Mesendoderm (in vitro differentiated cells): ENCODE results near the gene RFX1.
A peak's percentile ranks its signal among the peaks of the same experiment; 100 is the strongest.

Experiments used
- DNase-seq: peaks from one replicate; pipeline ENCODE4 v3.0.0; 2013
- H2AK5ac ChIP-seq: 2 replicates; pipeline ENCODE4 v1.6.1; 2013; ENCODE audit warnings: low read length, inconsistent platforms
- H2BK120ac ChIP-seq: 2 replicates; pipeline ENCODE4 v1.6.1; 2013; ENCODE audit warnings: low read depth, mild to moderate bottlenecking, low read length, moderate library complexity, mixed read lengths
- H2BK15ac ChIP-seq: replicated peaks from 2 replicates; pipeline ENCODE4 v1.6.1; 2013; ENCODE audit warnings: low read depth, mild to moderate bottlenecking, moderate library complexity
- H2BK5ac ChIP-seq: 2 replicates; pipeline ENCODE4 v1.6.1; 2013; ENCODE audit warnings: low read length, inconsistent platforms
- H3K18ac ChIP-seq: 2 replicates; pipeline ENCODE4 v1.6.1; 2013; ENCODE audit warnings: mild to moderate bottlenecking, low read length, mixed read lengths
- H3K23ac ChIP-seq: one replicate; pipeline ENCODE4 v1.6.1; 2013; ENCODE audit warnings: low read length
- H3K27ac ChIP-seq: 2 replicates; pipeline ENCODE4 v1.5.1; 2013; ENCODE audit warnings: low read depth, mild to moderate bottlenecking, inconsistent platforms, low read length, moderate library complexity
- H3K27me3 ChIP-seq: 2 replicates; pipeline ENCODE4 v1.6.1; 2013; ENCODE audit warnings: low read length, control low read depth, mild to moderate bottlenecking, inconsistent platforms; ENCODE audit not compliant: insufficient read depth, poor library complexity
- H3K36me3 ChIP-seq: 2 replicates; pipeline ENCODE4 v1.6.1; 2013; ENCODE audit warnings: low read length, inconsistent platforms; ENCODE audit not compliant: control insufficient read depth, insufficient read depth
- H3K4ac ChIP-seq: one replicate; pipeline ENCODE4 v1.6.1; 2013; ENCODE audit warnings: low read depth, mild to moderate bottlenecking, low read length, moderate library complexity
- H3K4me1 ChIP-seq: 2 replicates; pipeline ENCODE4 v1.6.1; 2013; ENCODE audit warnings: low read depth, low read length, inconsistent platforms; ENCODE audit not compliant: control insufficient read depth
- H3K4me2 ChIP-seq: 2 replicates; pipeline ENCODE4 v1.6.1; 2013; ENCODE audit warnings: low read length
- H3K4me3 ChIP-seq: 2 replicates; pipeline ENCODE4 v1.5.1; 2013; ENCODE audit warnings: mild to moderate bottlenecking, low read length
- H3K56ac ChIP-seq: one replicate; pipeline ENCODE4 v1.6.1; 2013; ENCODE audit warnings: low read length
- H3K79me1 ChIP-seq: 2 replicates; pipeline ENCODE4 v1.6.1; 2013; ENCODE audit warnings: low read length, inconsistent platforms
- H3K79me2 ChIP-seq: 2 replicates; pipeline ENCODE4 v1.6.1; 2013; ENCODE audit warnings: mild to moderate bottlenecking, low read length; ENCODE audit not compliant: control insufficient read depth, insufficient read depth
- H3K9ac ChIP-seq: 2 replicates; pipeline ENCODE4 v1.6.1; 2013; ENCODE audit warnings: low read length, inconsistent platforms
- H4K5ac ChIP-seq: one replicate; pipeline ENCODE4 v1.6.1; 2013; ENCODE audit warnings: low read length
- H4K8ac ChIP-seq: one replicate; pipeline ENCODE4 v1.6.1; 2013; ENCODE audit warnings: low read depth, mild to moderate bottlenecking, control low read depth, low read length, moderate library complexity
- WGBS: extraction: QIAGEN DNeasy Blood & Tissue Kit; methylation state at CpG from one replicate; pipeline ENCODE4 v1.1.7; 2013; ENCODE audit warnings: low lambda C conversion rate, missing lambda C conversion rate; ENCODE audit not compliant: insufficient coverage; ENCODE audit errors: extremely low coverage; 5-methylcytosine and 5-hydroxymethylcytosine counted together

The RFX1 gene

GRCh38 chr19:13959962-13960862 lies 45.9 kb downstream of the RFX1 start:
- DNase-seq = peak; percentile 59
- no CpG with 5 or more reads among the region's 27 CpGs for WGBS

DNA sequence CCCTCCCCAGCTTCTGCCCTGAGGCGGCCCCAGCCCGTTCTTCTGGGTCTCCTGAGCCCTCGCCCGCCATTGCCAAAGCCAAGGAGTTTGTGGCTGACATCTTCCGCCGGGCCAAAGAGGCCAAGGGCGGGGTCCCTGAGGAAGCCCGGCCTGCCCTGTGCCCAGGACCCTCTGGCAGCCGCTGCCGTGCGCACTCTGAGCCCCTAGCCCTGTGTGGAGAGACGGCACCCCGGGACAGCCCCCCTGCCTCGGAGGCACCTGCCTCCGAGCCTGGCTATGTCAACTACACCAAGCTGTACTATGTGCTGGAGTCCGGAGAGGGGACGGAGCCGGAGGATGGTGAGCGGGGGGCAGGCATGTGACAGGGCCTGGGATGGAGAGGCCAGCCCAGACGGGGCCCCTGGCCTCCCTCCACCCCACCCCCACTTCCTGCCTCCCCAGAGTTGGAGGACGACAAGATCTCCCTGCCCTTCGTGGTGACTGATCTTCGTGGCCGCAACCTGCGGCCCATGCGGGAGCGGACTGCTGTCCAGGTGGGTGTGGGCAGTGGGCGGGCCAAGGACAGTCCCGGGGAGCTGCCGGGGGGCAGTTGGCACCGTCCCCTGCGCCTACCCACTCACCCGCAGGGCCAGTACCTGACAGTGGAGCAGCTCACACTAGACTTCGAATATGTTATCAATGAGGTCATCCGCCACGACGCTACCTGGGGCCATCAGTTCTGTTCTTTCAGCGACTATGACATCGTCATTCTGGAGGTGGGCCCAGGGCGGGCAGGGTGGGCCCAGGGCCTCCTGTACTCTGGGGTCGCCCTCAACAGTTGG lies 46.8 kb downstream of the RFX1 start:
- Histone ChIP-seq H2BK5ac (no peak overlapping the region), H3K27ac (no peak overlapping the region), H3K4me1 (no peaks in the 10 kb centered on the region), H2AK5ac (no peak overlapping the region), H4K8ac (no peak overlapping the region), H3K79me1 (peaks cover 3% of the 10 kb centered on the region), H3K23ac (no peak overlapping the region), H2BK120ac (no peak overlapping the region), H2BK15ac (no peak overlapping the region), H4K5ac (no peak overlapping the region), H3K9ac (no peak overlapping the region), H3K4me3 (no peak overlapping the region), H3K4ac (no peak overlapping the region), H3K18ac (no peak overlapping the region), H3K36me3 (peaks cover 7% of the 10 kb centered on the region), H3K4me2 (no peak overlapping the region), H3K79me2 (peaks cover 2% of the 10 kb centered on the region), H3K56ac (no peak overlapping the region), H3K27me3 (no peaks in the 10 kb centered on the region)
- peak; percentile 33 for DNase-seq
- no CpG with 5 or more reads among the region's 41 CpGs for WGBS

More at GRCh38 chr19:13959962-13960862, 45.9 kb downstream of the RFX1 start:
- Histone ChIP-seq H3K79me2 (no peaks in the 10 kb centered on the region), H2AK5ac (no peak overlapping the region), H3K23ac (no peak overlapping the region), H3K27ac (no peak overlapping the region), H4K8ac (no peak overlapping the region), H3K4me1 (no peaks in the 10 kb centered on the region), H2BK5ac (no peak overlapping the region), H3K4me3 (no peak overlapping the region), H2BK120ac (no peak overlapping the region), H3K79me1 (no peaks in the 10 kb centered on the region), H4K5ac (no peak overlapping the region), H3K18ac (no peak overlapping the region), H3K36me3 (peaks cover 5% of the 10 kb centered on the region), H3K4me2 (no peak overlapping the region), H3K56ac (no peak overlapping the region), H3K9ac (no peak overlapping the region), H3K4ac (no peak overlapping the region), H3K27me3 (no peaks in the 10 kb centered on the region), H2BK15ac (no peak overlapping the region)

- no CpG with 5 or more reads among the region's 12 CpGs for WGBS
- H2BK5ac ChIP-seq = no peak overlapping the region
- peaks cover 3% of the 10 kb centered on the region for H3K4me1 ChIP-seq
- H3K36me3 ChIP-seq = peaks cover 7% of the 10 kb centered on the region
- no peak overlapping the region for H3K56ac ChIP-seq
- no peaks in the 10 kb centered on the region for H3K27me3 ChIP-seq
- no peak overlapping the region for H2AK5ac ChIP-seq
- H2BK120ac ChIP-seq = no peak overlapping the region
- no peak for DNase-seq
- no peak overlapping the region for H4K8ac ChIP-seq
- H3K9ac ChIP-seq = no peak overlapping the region
- H3K4me3 ChIP-seq = no peak overlapping the region
- no peak overlapping the region for H2BK15ac ChIP-seq
- peaks cover 13% of the 10 kb centered on the region for H3K79me2 ChIP-seq
- H3K18ac ChIP-seq = no peak overlapping the region
- no peak overlapping the region for H3K4me2 ChIP-seq
- no peak overlapping the region for H3K27ac ChIP-seq
- peaks cover 14% of the 10 kb centered on the region for H3K79me1 ChIP-seq
- H3K4ac ChIP-seq = no peak overlapping the region
- no peak overlapping the region for H4K5ac ChIP-seq
- no peak overlapping the region for H3K23ac ChIP-seq
Observed at GRCh38 chr19:13958043-13958442, 48.1 kb downstream of the RFX1 start.

GRCh38 chr19:13957051-13957450 lies 49.1 kb downstream of the RFX1 start:
- Histone ChIP-seq H4K8ac (no peak overlapping the region), H3K9ac (no peak overlapping the region), H3K79me2 (peaks cover 16% of the 10 kb centered on the region), H2BK120ac (no peak overlapping the region), H3K79me1 (peaks cover 14% of the 10 kb centered on the region), H3K27ac (no peak overlapping the region), H2AK5ac (no peak overlapping the region), H2BK15ac (no peak overlapping the region), H3K4me3 (no peak overlapping the region), H3K4me2 (no peak overlapping the region), H3K4me1 (peaks cover 3% of the 10 kb centered on the region), H3K4ac (no peak overlapping the region), H2BK5ac (no peak overlapping the region), H3K27me3 (no peaks in the 10 kb centered on the region), H3K23ac (no peak overlapping the region), H3K56ac (no peak overlapping the region), H3K36me3 (peaks cover 7% of the 10 kb centered on the region), H4K5ac (no peak overlapping the region), H3K18ac (no peak overlapping the region)
- DNase-seq = no peak
- no CpG with 5 or more reads among the region's 8 CpGs for WGBS

DNA sequence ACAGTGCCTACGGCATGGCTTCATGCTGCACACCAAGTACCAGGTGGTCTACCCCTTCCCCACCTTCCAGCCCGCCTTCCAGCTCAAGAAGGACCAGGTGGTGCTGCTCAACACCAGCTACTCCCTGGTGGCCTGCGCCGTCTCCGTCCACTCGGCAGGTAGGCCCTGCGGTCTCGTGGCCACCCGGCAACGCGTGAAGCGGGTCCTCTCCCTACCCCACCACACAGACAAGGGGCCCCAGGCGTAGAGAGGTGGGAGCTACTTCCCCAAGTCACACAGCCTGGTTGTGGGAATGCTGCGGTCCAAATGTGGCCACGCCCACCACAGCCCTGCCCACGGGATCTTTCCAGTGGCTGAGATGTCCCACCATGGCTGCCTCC lies 49.8 kb downstream of the RFX1 start:
- H2BK15ac ChIP-seq = no peak overlapping the region
- H2BK120ac ChIP-seq = no peak overlapping the region
- no peak overlapping the region for H4K5ac ChIP-seq
- no peak overlapping the region for H3K4me3 ChIP-seq
- no peaks in the 10 kb centered on the region for H3K27me3 ChIP-seq
- H3K4me2 ChIP-seq = no peak overlapping the region
- no peak overlapping the region for H3K18ac ChIP-seq
- no peak overlapping the region for H2BK5ac ChIP-seq
- H3K9ac ChIP-seq = no peak overlapping the region
- no CpG with 5 or more reads among the region's 16 CpGs for WGBS
- no peak for DNase-seq
- H3K23ac ChIP-seq = no peak overlapping the region
- H3K79me2 ChIP-seq = peaks cover 16% of the 10 kb centered on the region
- no peak overlapping the region for H2AK5ac ChIP-seq
- H3K79me1 ChIP-seq = peaks cover 14% of the 10 kb centered on the region
- H3K4ac ChIP-seq = no peak overlapping the region
- no peak overlapping the region for H3K56ac ChIP-seq
- peaks cover 7% of the 10 kb centered on the region for H3K36me3 ChIP-seq
- H3K27ac ChIP-seq = no peak overlapping the region
- H3K4me1 ChIP-seq = peaks cover 3% of the 10 kb centered on the region
- no peak overlapping the region for H4K8ac ChIP-seq
